Tongue (tissue), 2 donors: ENCODE measurements around the gene OTUB2. TPM values are rescaled to one million over a fixed set of nuclear protein-coding genes. Genes with fewer than 3 reads are reported as not detected.

ENCODE experiments used
- DNase-seq: peaks from one replicate; pipeline ENCODE4 v3.0.0-alpha.2; 2015
- total RNA-seq: library from RNA; depleted of rRNA; stranded (reverse); fragments of >200 nt; gene quantifications from one replicate; pipeline ENCODE4 v1.2.3, GENCODE V29; 2014

OTUB2 gene
- total RNA-seq, 1 donor from 2014 or later: 0.41 TPM

DNA sequence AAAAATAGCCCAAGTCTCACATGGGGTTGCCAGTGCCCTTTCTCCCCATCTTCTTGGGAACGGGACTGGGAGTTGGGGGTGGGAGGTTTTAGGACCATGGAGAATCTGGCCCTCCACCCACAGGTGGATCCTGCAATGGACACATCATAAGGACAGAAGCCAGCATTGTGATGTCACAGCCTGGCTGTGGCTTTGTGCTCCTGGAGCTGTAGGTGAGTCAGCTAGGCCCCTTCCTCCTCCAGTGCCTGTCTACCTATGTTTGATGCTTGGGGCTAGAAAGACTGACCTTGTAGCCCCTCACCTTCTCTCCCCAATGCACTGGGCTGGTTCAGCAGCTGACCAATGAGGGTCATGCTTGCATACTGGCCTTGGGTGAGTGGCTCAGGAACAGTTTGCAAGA lies 29.1 kb upstream of the OTUB2 start, which contains the start of gene CCDC197:
CCDC197 (plus strand) TSS at position 220 of the 400 bp plus-strand sequence. CDS start 831 bp downstream, outside the sequence.
- no peak for DNase-seq

DNA sequence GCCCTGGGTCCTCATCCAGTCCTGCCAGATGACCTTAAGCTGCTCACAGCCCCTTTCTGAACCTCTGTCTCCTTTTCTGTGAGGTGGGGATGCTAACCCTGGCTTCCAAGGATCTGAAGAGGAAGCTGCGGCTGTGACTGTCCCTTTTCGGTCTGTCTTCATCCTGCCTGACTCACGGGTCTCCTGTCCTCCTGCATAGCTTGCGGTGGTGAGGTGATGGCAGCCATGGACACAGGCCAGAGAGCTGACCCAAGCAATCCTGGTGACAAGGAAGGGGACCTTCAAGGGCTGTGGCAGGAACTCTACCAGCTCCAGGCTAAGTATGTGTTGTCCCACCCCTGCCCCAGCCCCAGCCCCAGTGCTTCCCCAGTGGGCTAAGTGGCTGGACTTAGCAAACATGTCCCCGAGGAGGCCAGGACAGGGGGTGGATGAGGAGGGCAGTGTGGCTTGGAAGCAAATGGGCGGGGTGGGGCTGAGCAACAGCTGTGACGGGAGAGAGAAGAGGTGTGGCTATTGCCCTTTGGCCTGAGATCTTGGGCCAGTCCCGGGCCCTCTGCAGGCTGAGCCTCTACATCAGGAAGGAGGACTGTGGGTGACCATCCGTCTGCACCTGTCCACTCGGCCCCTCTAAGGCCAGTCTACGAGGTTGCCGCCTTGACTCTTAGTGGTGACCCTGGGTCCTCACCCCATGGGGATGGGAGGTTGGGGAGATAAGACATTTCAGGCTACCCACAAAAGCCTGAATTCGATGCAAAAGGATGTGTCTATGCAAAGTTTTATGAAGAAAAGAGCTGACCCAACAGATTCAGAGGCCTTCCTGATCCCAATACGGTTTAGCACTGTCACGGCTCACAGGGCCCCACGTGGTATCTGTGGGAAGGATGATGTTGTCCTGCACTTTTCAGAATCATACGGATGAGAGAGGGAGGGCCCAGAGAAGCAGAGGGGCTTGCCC lies 27.9 kb upstream of the OTUB2 start:
- peak; percentile 52 for DNase-seq

DNA sequence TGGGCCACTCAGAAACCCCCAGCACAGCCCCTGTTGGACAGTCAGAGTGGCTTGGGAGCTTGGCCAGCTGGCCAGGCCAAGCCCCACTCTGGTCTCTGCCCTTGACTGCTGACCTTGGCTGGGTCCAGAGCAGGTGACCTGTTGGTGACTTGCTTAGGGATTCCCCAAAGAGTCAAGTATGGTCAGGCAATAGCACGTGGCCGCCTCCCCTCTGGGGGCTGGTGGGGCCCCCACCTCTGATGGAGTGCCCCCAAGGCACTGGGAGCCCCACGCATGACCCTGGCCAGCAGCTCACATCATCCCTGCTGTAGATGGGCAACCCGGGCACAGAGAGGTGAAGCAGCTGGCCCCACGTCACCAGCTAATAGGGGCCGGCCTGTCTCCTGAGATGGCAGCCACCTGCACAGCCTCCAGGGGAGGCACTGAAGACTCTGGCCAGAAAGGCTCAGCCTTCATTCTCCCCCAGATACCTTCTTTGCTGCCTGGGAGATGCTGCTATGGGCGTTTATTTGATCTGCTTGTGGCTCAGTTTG lies 27.2 kb upstream of the OTUB2 start:
- DNase-seq: no peak

- no peak for DNase-seq
These were observed 26.6 kb upstream of the OTUB2 start for GRCh38 chr14:93999573-93999972.

DNA sequence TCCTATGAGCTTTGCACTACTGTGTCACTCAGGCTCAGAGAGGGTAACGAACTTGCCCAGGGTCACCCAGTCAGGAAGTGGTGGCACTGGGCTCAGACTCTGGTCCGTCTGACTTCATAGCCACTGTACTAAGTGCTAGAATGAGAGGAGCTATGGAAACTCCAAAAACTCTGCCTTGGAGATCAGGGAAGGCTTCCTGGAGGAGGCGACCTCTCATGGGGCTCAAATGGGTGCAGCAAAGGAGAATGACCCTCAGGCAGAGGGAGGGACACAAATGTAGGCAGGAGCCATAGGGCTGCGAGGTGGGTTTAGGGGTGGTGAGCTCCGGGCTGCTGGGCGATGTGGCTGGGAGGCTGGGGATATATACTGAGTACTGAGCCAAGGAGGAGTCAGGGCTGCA lies 25.9 kb upstream of the OTUB2 start:
- no peak for DNase-seq

- peak; percentile 67 for DNase-seq
These were observed 25.1 kb upstream of the OTUB2 start for GRCh38 chr14:94001016-94001415.

GRCh38 chr14:94001501-94002396 lies 24.4 kb upstream of the OTUB2 start:
- DNase-seq: peak; percentile 90

GRCh38 chr14:94003397-94003796 lies 22.7 kb upstream of the OTUB2 start:
- DNase-seq: no peak

- DNase-seq: no peak
These were observed 22.1 kb upstream of the OTUB2 start for GRCh38 chr14:94004015-94004414.

DNA sequence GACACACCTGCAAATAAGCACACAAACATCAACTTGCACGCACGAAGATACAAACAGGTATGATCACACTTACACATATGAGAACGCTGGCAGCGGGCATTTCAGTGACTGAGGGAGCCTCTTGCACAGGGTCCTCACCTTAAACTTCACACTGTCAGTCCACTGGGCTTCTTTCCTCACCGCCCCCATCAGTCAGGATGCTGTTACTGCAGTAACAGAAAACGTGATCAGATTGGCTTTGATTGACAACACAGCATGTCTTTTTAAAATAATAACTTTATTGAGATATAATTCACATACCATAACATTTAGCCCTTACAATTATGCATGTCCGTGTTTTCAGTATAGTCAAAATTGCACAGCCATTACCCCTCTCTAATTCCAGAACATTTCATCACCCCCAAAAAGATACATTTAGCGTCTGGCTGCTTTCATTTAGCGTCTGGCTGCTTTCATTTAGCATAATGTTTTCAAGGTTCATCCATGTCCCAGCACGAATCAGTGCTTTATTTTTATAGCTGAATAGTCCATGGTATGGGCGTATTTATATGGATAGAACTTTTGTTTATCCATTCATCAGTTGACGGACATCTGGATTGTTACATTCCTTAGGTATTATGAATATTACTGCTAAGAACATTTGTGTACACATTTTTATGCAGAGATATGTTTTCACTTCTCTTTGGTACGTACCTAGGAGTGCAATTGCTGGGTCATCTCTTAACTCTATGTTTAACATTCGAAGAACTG lies 20.6 kb upstream of the OTUB2 start:
- DNase-seq: no peak

DNA sequence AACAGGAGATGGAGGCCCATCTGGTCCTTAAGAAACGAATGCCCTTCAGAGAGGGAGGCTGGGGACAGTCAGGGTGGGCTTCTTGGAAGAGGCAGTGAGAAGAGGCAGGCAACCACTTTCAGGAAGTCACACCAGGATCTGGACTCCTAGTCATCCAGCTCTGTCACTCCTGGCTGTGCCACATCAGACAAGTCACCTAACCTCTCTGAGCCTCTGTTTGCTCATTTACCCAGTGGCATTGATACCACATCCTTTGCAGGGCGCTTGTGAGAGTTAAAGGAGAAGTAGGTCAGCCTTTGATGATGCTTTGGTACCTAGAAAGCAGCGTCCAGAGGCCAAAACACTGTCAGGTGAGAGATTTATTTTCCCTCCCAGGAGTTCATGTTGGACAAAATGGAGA lies 17.9 kb upstream of the OTUB2 start:
- no peak for DNase-seq

DNA sequence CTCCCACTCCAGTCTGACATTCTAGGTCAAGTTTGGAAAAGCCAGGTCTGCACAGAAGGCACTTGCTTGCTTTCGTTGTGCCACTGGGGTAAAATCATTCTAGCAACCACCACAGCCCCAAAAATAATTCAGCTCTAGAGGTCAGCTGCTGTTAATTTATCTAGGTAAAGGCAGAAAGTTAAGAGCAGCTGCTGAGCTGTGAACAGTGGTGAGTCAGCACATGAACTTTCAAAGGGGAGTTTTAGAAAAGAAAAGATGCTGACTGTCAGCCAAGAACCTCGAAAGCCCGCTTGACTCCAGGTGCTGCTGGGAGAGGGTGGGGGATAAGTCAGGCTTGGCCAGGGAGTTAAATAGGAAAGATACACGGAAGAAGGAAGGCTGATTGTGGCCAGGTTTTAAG lies 16.4 kb upstream of the OTUB2 start:
- peak; percentile 66 for DNase-seq

- DNase-seq: no peak
These were observed 15.5 kb upstream of the OTUB2 start for GRCh38 chr14:94010625-94011024.

DNA sequence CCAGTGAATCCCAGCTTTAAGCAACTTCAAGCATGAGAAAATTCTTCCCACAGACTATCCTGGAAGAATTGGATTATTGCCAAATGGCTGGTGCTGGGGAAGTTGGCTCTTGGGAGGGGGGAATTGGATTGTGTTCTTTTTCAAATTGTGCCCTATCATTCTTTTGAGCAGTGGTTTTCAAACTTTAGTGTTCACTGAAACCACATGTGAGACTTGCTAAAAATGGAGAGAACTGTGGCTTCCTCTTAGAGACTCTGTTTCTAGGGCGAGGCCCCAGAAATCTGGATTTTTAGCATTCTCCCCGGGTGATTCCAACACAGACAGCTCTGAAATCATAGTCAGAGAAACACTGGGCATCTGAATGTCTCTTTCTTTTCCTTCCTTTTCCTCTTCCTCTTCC lies 14.3 kb upstream of the OTUB2 start:
- peak; percentile 39 for DNase-seq

DNA sequence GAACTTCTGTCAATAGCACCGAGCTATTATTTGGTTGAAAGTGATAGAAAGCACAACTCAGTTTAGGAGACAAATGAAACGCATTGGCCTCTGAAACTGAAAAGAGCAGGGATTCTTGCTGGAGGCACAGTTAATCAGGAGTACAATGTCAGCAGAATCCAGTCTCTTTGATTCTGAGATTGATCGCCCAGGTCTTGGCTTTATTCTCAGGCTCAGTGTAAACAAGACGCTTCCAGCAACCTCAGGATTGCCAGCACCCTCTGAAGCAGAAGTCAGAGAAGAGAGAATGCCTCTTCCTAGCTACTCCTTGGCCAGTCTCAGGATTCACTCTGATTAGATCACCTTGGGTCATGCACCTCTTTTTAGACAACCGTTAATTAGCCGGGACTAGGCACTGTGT lies 11.8 kb upstream of the OTUB2 start:
- DNase-seq: no peak

GRCh38 chr14:94015223-94015622 lies 10.9 kb upstream of the OTUB2 start:
- no peak for DNase-seq

GRCh38 chr14:94016446-94016976 lies 9.6 kb upstream of the OTUB2 start:
- DNase-seq: no peak

GRCh38 chr14:94018308-94018707 lies 7.8 kb upstream of the OTUB2 start:
- DNase-seq: no peak

DNA sequence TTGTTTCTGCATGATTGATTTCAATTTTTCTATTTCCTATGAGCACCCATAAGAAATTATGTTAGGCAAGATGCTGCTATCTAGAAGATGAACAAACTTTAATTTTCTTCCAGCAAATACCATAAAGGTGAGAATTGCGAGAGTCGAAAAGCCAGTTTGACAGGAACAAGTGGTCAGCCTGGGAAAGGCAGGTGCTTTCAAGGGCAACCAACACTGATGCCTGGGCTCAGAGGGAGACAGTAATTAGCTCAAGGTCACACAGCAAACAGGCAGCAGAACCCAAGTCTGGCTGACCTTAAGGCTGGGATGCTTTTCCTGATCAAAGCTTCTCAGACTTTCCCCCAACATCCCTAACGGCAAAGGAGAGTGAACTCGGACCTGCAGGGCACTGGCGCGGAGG lies 6.8 kb upstream of the OTUB2 start:
- DNase-seq: no peak

GRCh38 chr14:94020267-94020666 lies 5.9 kb upstream of the OTUB2 start:
- no peak for DNase-seq

- no peak for DNase-seq
These were observed 5.1 kb upstream of the OTUB2 start for GRCh38 chr14:94021001-94021400.
